WTC11 (cell line): ENCODE results near the gene PRKCB. TPM values are rescaled to one million over a fixed set of nuclear protein-coding genes. Genes with fewer than 3 reads are reported as not detected.

Source experiments
- ATAC-seq: fragments of 200-7000 bp; cut with Tn5 transposase; 2 replicates; pipeline ENCODE4 v1.10.0; 2021; ENCODE audit warnings: mild to moderate bottlenecking, moderate library complexity
- CTCF ChIA-PET: fragments of 300-600 bp; sonication (Branson Sonifier 250); formaldehyde crosslinking; loops from one replicate; lab custom pipeline; 2021; ENCODE audit warnings: antibody characterized with exemption; lab: Charles Lee
- POLR2A ChIA-PET: fragments of 350-600 bp; sonication (Branson Sonifier 250); formaldehyde crosslinking; loops from one replicate; lab custom pipeline; 2021; ENCODE audit warnings: antibody characterized with exemption; lab: Charles Lee
- DNase-seq: peaks from one replicate; pipeline ENCODE4 v3.0.0; 2021; ENCODE audit warnings: low spot score
- H3K27ac Mint-ChIP-seq: 2 replicates; pipeline ENCODE4 v1.8.0; 2021; ENCODE audit warnings: mixed read lengths
- H3K27me3 Mint-ChIP-seq: 2 replicates; pipeline ENCODE4 v1.8.0; 2021; ENCODE audit warnings: low read depth, mild to moderate bottlenecking, moderate library complexity, mixed read lengths
- H3K36me3 Mint-ChIP-seq: 2 replicates; pipeline ENCODE4 v1.8.0; 2021; ENCODE audit warnings: mixed read lengths
- H3K4me1 Mint-ChIP-seq: 2 replicates; pipeline ENCODE4 v1.8.0; 2022; ENCODE audit warnings: mixed read lengths
- H3K4me3 Mint-ChIP-seq: 2 replicates; pipeline ENCODE4 v1.8.0; 2021; ENCODE audit warnings: mild to moderate bottlenecking, moderate library complexity, mixed read lengths
- H3K9me3 Mint-ChIP-seq: 2 replicates; pipeline ENCODE4 v1.8.0; 2021; ENCODE audit warnings: mixed read lengths
- ATF1 ChIP-seq: sonication (generic); formaldehyde crosslinking; IDR thresholded peaks from 2 replicates; pipeline ENCODE4 v1.8.1; 2023; ENCODE audit warnings: mild to moderate bottlenecking, moderate library complexity, missing genetic modification reagents
- ATF6 ChIP-seq: sonication (generic); formaldehyde crosslinking; IDR thresholded peaks from 2 replicates; pipeline ENCODE4 v1.8.1; 2023; ENCODE audit warnings: mild to moderate bottlenecking, missing genetic modification reagents
- CBFB ChIP-seq: sonication (generic); formaldehyde crosslinking; IDR thresholded peaks from 2 replicates; pipeline ENCODE4 v1.8.1; 2022; ENCODE audit warnings: mild to moderate bottlenecking, low read depth, missing genetic modification reagents
- FOXP1 ChIP-seq: sonication (generic); formaldehyde crosslinking; IDR thresholded peaks from 2 replicates; pipeline ENCODE4 v1.8.0; 2022; ENCODE audit warnings: missing genetic modification reagents, mild to moderate bottlenecking, moderate library complexity, borderline replicate concordance
- FOXP4 ChIP-seq: sonication (generic); formaldehyde crosslinking; IDR thresholded peaks from 2 replicates; pipeline ENCODE4 v1.8.0; 2022; ENCODE audit warnings: mild to moderate bottlenecking, missing genetic modification reagents
- JUN ChIP-seq: sonication (generic); formaldehyde crosslinking; IDR thresholded peaks from 2 replicates; pipeline ENCODE4 v1.8.0; 2023; ENCODE audit warnings: mild to moderate bottlenecking, missing genetic modification reagents
- MYBL2 ChIP-seq: sonication (generic); formaldehyde crosslinking; IDR thresholded peaks from 2 replicates; pipeline ENCODE4 v1.8.1; 2023; ENCODE audit warnings: mild to moderate bottlenecking, moderate library complexity, missing genetic modification reagents
- PREB ChIP-seq: sonication (generic); formaldehyde crosslinking; IDR thresholded peaks from 2 replicates; pipeline ENCODE4 v1.8.1; 2022; ENCODE audit warnings: mild to moderate bottlenecking, missing genetic modification reagents, moderate library complexity, borderline replicate concordance
- TCF7 ChIP-seq: sonication (generic); formaldehyde crosslinking; IDR thresholded peaks from 2 replicates; pipeline ENCODE4 v1.8.0; 2022; ENCODE audit warnings: mild to moderate bottlenecking, low read depth, missing genetic modification reagents, moderate library complexity
- ZNF232 ChIP-seq: sonication (generic); formaldehyde crosslinking; IDR thresholded peaks from 2 replicates; pipeline ENCODE4 v1.8.0; 2022; ENCODE audit warnings: mild to moderate bottlenecking, missing genetic modification reagents
- ZNF416 ChIP-seq: fragments of 250-450 bp; sonication (Bioruptor Pico); IDR thresholded peaks from 2 replicates; pipeline ENCODE4 v1.9.0; 2021; ENCODE audit warnings: mild to moderate bottlenecking, inconsistent platforms
- ZNF423 ChIP-seq: fragments of 250-450 bp; sonication (Bioruptor Pico); IDR thresholded peaks from 2 replicates; pipeline ENCODE4 v2.1.2; 2022; ENCODE audit warnings: mild to moderate bottlenecking, moderate library complexity
- ZNF425 ChIP-seq: fragments of 250-450 bp; sonication (Bioruptor Pico); conservative IDR thresholded peaks from 2 replicates; pipeline ENCODE4 v1.9.0; 2021; ENCODE audit warnings: mild to moderate bottlenecking
- ZNF512 ChIP-seq: sonication (generic); formaldehyde crosslinking; IDR thresholded peaks from 2 replicates; pipeline ENCODE4 v1.8.1; 2022; ENCODE audit warnings: missing genetic modification reagents, borderline replicate concordance
- ZNF671 ChIP-seq: fragments of 250-450 bp; sonication (Bioruptor Pico); IDR thresholded peaks from 2 replicates; pipeline ENCODE4 v1.8.0; 2021; ENCODE audit warnings: mild to moderate bottlenecking
- ZSCAN18 ChIP-seq: fragments of 250-450 bp; sonication (Bioruptor Pico); IDR thresholded peaks from 2 replicates; pipeline ENCODE4 v2.1.2; 2022; ENCODE audit warnings: mild to moderate bottlenecking, moderate library complexity
- total RNA-seq: library from RNA; stranded (reverse); gene quantifications from 3 replicates; pipeline ENCODE4 v1.2.3, GENCODE V29; 2021

Gene PRKCB
- total RNA-seq, 1 experiment from 2014 or later: 6.9 TPM

GRCh38 chr16:23957287-23957686 is 121.5 kb downstream of the PRKCB start (continued):
- TF ChIP-seq ZSCAN18 (CRISPR knock-in tag) (no peak), FOXP4 (CRISPR knock-in tag) (no peak), ATF6 (CRISPR knock-in tag) (no peak), TCF7 (CRISPR knock-in tag) (no peak)

GRCh38 chr16:23959072-23959751 is 123.4 kb downstream of the PRKCB start:
- TF ChIP-seq MYBL2 (no peak), ZNF423 (no peak), PREB (CRISPR knock-in tag) (no peak), ZNF232 (no peak), ATF1 (CRISPR knock-in tag) (no peak), ZNF425 (CRISPR knock-in tag) (no peak), ATF6 (CRISPR knock-in tag) (no peak), FOXP1 (CRISPR knock-in tag) (no peak), JUN (CRISPR knock-in tag) (no peak), ZNF512 (CRISPR knock-in tag) (no peak), CBFB (CRISPR knock-in tag) (no peak), ZNF671 (CRISPR knock-in tag) (no peak), ZNF416 (CRISPR knock-in tag) (no peak)
- H3K4me1 Mint-ChIP-seq: peaks cover 7% of the 10 kb centered on the region
- DNase-seq (no peak), ATAC-seq (no peak)
- H3K27ac Mint-ChIP-seq: no peak overlapping the region
- H3K36me3 Mint-ChIP-seq: no peaks in the 10 kb centered on the region
- POLR2A ChIA-PET: no interaction called here
- peaks cover 3% of the 10 kb centered on the region for H3K27me3 Mint-ChIP-seq
- H3K9me3 Mint-ChIP-seq: no peaks in the 10 kb centered on the region
- CTCF ChIA-PET: no interaction called here
- no peak overlapping the region for H3K4me3 Mint-ChIP-seq
